ENCODE measurements around the gene PRPF40A.
"Not testable (repeated sequence)": the region's sequence is repeated elsewhere in the genome, so short reads cannot be mapped to it uniquely, and the experiment has no call there.

PRPF40A gene

DNA sequence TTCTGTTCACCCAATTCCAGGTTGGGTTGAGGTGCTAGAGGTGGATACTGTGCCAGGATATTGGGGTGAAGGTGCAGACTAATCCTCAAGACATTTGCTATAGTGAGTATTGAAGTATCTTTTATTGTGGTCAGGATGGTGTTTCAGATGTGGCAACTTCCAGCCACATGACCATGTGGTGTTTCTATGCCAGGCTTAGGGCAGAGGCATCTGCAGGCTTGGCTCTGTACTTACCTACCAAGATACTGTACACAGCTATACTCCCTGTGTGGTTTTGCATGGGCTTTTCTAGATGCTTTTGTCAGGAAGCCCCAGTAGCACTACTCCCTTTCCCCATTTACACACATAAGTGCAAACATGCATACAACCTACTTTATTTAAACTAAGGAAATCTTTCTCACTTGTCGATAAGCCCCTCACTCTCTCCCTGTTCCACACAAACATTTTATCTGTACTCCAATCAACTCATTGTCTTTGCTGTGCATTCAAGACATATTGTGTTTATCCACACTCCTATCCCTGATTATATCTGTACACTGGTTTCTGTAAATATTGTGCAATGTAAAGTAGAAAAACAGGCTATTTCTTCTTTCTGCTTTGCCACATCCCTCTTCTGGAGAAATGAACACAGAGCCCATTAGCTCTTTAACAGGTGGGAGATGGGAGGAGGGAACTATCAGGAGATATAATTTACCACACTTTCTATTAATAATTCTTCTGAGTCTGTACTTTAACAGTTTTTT, 13.5 kb upstream of the PRPF40A start:
- H3K9me3 ChIP-seq = no peaks in the 10 kb centered on the region
- H3K36me3 ChIP-seq = no peaks in the 10 kb centered on the region
- TF ChIP-seq, protein P1, sequence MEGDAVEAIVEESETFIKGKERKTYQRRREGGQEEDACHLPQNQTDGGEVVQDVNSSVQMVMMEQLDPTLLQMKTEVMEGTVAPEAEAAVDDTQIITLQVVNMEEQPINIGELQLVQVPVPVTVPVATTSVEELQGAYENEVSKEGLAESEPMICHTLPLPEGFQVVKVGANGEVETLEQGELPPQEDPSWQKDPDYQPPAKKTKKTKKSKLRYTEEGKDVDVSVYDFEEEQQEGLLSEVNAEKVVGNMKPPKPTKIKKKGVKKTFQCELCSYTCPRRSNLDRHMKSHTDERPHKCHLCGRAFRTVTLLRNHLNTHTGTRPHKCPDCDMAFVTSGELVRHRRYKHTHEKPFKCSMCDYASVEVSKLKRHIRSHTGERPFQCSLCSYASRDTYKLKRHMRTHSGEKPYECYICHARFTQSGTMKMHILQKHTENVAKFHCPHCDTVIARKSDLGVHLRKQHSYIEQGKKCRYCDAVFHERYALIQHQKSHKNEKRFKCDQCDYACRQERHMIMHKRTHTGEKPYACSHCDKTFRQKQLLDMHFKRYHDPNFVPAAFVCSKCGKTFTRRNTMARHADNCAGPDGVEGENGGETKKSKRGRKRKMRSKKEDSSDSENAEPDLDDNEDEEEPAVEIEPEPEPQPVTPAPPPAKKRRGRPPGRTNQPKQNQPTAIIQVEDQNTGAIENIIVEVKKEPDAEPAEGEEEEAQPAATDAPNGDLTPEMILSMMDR (IDR thresholded peaks at IDR 0.05; ENCODE audit: low read depth, low read length) = no peak
- DNase-seq = no peak
- H3K4me3 ChIP-seq (ENCODE audit: low read depth, low read length) = no peak overlapping the region
- no peaks in the 10 kb centered on the region for H3K4me1 ChIP-seq
- H3K27me3 ChIP-seq = no peaks in the 10 kb centered on the region

DNA sequence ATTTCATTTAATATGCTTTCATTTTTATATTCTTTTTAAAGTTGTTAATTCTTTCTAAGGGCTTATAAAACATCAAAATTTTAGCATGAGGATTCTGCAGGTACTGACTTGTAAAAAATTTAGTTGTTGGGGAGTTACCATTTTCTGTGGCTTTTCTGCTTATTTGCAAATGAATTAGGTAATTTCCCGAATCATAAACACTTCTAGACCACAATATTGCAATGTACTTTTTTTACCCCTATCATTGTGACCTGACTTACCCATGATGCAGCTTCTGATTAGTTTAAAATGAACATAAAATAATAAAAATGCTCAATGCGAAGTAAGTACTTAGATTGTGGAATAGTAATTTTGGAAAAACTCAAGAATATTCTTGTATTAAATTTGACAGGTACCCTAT, 12.6 kb upstream of the PRPF40A start:
- Histone ChIP-seq H3K27me3 (no peaks in the 10 kb centered on the region), H3K9me3 (no peaks in the 10 kb centered on the region), H3K4me1 (no peaks in the 10 kb centered on the region), H3K4me3 (ENCODE audit: low read depth, low read length) (no peak overlapping the region), H3K36me3 (no peaks in the 10 kb centered on the region)
- TF ChIP-seq, protein P1 (IDR thresholded peaks at IDR 0.05; ENCODE audit: low read depth, low read length) = no peak
- DNase-seq = no peak

DNA sequence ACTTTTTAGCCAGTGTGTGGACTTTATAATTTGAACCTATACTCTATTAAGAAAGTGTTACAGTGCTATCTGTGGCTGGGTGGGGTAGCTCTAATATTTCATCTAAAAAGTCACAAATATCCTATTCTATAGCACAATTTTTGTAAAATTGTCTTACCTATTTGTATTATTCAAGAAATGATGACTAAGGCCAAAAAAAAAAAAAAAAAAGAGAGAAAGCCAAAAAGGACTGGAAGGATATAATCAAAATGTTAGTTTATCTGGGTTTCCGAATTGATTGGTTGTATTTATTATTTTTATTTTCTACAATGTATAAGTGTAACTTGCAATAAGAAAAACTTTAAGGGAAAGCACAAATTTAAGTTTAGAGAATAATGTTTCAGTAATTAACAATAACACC, 6.7 kb upstream of the PRPF40A start:
- Histone ChIP-seq H3K9me3 (no peaks in the 10 kb centered on the region), H3K36me3 (no peaks in the 10 kb centered on the region), H3K27me3 (no peaks in the 10 kb centered on the region), H3K4me1 (no peaks in the 10 kb centered on the region), H3K4me3 (ENCODE audit: low read depth, low read length) (no peak overlapping the region)
- TF ChIP-seq, protein P1 (IDR thresholded peaks at IDR 0.05; ENCODE audit: low read depth, low read length) = no peak
- no peak for DNase-seq

DNA sequence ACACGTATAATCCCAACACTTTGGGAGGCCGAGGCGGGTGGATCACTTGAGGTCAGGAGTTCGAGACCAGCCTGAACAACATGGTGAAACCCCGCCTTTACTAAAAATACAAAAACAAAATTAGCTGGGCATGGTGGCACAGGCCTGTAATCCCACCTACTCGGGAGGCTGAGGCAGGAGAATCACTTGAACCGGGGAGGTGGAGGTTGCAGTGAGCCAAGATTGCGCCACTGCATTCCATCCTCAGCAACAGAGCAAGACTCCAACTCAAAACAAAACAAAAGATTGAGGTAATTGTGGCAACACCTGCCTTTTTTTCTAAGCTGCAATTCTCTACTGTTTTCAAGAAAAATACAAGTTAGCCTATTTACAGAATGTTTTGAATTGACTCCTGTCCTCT, 5.4 kb upstream of the PRPF40A start:
- not testable (repeated sequence) for H3K4me3 ChIP-seq (ENCODE audit: low read depth, low read length); H3K9me3 ChIP-seq; H3K27me3 ChIP-seq; H3K4me1 ChIP-seq; DNase-seq; H3K36me3 ChIP-seq

DNA sequence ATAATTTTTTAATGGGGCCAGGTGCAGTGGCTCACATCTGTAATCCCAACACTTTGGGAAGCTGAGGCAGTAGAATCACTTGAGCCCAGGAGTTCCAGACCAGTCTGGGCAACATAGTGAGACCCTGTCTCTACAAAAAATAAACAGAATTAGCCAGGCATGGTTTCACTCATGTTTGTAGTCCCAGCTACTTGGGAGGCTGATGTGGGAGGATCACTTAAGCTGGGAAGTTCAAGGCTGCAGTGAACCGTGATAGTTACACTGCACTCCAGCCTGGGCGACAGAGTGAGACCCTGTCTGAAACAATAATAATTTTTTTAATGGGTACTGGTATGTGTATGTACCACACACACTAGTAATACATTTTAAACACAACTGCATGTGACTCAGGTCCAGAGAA, 3.5 kb upstream of the PRPF40A start:
- Histone ChIP-seq H3K4me3 (ENCODE audit: low read depth, low read length) (no peak overlapping the region), H3K4me1 (no peaks in the 10 kb centered on the region), H3K9me3 (no peaks in the 10 kb centered on the region), H3K27me3 (no peaks in the 10 kb centered on the region), H3K36me3 (no peaks in the 10 kb centered on the region)
- TF ChIP-seq, protein P1 (IDR thresholded peaks at IDR 0.05; ENCODE audit: low read depth, low read length) = no peak
- DNase-seq = no peak

DNA sequence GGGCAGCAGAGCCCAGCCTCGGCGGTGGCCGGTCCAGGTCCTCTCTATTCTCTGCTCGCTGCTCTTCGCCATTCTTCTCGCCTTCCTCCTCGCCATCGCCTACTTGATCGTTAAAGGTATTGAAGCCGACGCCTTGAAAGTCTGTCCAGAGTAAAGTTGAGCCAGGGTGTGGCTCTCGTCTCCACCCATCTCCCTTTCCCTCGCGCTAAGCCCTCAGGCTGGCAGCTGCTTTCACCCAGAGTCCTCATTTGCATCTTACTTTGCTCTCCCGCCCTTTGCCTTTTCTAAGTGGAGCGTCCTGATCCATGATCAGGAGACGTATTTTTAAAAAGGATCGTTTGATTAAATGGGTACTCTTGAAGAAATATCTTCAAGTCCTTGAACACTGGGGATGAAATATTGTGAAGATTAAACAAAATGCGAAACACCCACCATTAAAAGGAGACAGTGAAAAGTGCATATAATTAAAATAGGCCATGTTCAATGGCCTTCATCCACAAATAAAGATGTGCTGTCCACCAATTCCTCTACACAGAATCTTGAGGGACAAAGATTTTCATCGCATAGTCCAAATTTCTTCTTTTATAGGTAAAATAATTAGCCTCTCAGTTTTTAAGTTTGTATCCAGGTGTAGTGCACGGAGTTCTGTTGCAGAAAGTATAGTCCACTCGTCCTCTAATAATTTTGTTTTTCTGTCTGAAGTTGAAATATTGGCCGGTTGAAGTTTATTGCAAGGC, 1.8 kb upstream of the PRPF40A start:
- Histone ChIP-seq H3K27me3 (no peaks in the 10 kb centered on the region), H3K4me3 (ENCODE audit: low read depth, low read length) (peak overlapping the region; percentile 89), H3K9me3 (no peaks in the 10 kb centered on the region), H3K4me1 (no peaks in the 10 kb centered on the region), H3K36me3 (peaks cover 7% of the 10 kb centered on the region; the same call in 1 of the 2 replicates)
- TF ChIP-seq, protein P1 (IDR thresholded peaks at IDR 0.05; ENCODE audit: low read depth, low read length) = no peak
- DNase-seq = peak; percentile 56
